Neutrophil (primary cell): ENCODE measurements around the gene ERICH6B.

ENCODE experiments used
- H3K27ac ChIP-seq: fragments of 200-600 bp; sonication (generic); 2 replicates; pipeline ENCODE4 v1.5.1; 2016; ENCODE audit warnings: mild to moderate bottlenecking, moderate library complexity
- H3K27me3 ChIP-seq: fragments of 200-600 bp; sonication (generic); 2 replicates; pipeline ENCODE4 v1.6.0; 2016; ENCODE audit warnings: mild to moderate bottlenecking
- H3K36me3 ChIP-seq: fragments of 200-600 bp; sonication (generic); 2 replicates; pipeline ENCODE4 v1.5.1; 2017
- H3K4me1 ChIP-seq, 2 experiments: fragments of 200-600 bp in 1 of 2; sonication (generic) in 1 of 2; 1 replicate in 1 of 2; 2 replicates in 1 of 2; pipeline versions ENCODE4 v1.5.1 to v1.6.1; 2013 to 2016; ENCODE audit warnings: low read depth in 1 of 2, low read length in 1 of 2, mild to moderate bottlenecking in 1 of 2, moderate library complexity in 1 of 2; ENCODE audit not compliant: control insufficient read depth in 1 of 2, insufficient read depth in 1 of 2
- H3K4me3 ChIP-seq, 2 experiments: fragments of 200-600 bp in 1 of 2; sonication (generic) in 1 of 2; 1 replicate in 1 of 2; 2 replicates in 1 of 2; pipeline ENCODE4 v1.5.1; 2013 to 2016; ENCODE audit warnings: low read depth in 1 of 2, low read length in 1 of 2, mild to moderate bottlenecking in 1 of 2, moderate library complexity in 1 of 2
- H3K9me3 ChIP-seq: fragments of 200-600 bp; sonication (generic); 2 replicates; pipeline ENCODE4 v1.5.1; 2016
- CTCF ChIP-seq: fragments of 200-600 bp; sonication (generic); IDR thresholded peaks from 2 replicates; pipeline ENCODE4 v1.5.1; 2016; ENCODE audit warnings: antibody characterized with exemption

ERICH6B gene

DNA sequence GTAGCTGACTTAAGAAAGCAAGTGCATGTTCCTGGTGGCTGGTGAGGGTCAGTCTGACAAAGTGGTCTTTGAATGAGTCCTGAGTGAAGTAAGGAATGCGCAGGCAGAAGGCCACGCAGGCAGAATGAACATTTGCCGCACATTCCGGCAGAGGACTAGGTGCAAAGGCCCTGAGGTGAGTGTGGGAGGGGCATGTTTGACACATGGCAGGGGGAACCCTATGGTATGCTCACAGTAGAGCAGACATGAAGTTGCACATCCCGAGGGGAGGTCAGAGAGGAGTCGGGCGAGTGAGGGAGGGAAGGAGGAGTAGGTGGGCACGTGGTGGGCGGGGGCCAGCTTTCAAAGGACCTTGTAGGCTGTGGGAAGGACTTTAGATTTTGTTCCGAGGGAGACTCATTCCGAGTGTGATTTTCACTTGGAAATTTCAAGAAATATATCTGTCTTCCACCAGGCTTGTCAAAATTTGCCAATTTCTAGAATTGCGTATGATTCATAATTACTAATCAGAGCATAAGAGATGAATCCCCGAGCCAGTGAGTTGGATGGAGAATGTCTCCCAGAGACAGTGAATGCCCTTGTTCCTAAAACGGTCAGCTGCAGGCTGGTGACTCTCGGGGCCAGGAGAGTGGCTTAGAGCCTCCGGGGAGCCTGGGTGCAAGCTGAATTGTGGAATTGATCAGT, 40.3 kb downstream of the ERICH6B start:
- no peak for TF ChIP-seq CTCF
- no peaks in the 10 kb centered on the region for H3K36me3 ChIP-seq
- no peak overlapping the region for H3K27ac ChIP-seq
- peaks cover 12% of the 10 kb centered on the region for H3K27me3 ChIP-seq
- no peaks in the 10 kb centered on the region for H3K4me1 ChIP-seq
- no peak overlapping the region for H3K4me3 ChIP-seq
- no peaks in the 10 kb centered on the region for H3K9me3 ChIP-seq

GRCh38 chr13:45565331-45565730, 50.2 kb downstream of the ERICH6B start:
- TF ChIP-seq CTCF: no peak
- Histone ChIP-seq H3K36me3 (no peaks in the 10 kb centered on the region), H3K9me3 (no peaks in the 10 kb centered on the region), H3K27me3 (no peaks in the 10 kb centered on the region), H3K27ac (no peak overlapping the region), H3K4me3 (no peak overlapping the region), H3K4me1 (no peaks in the 10 kb centered on the region)

DNA sequence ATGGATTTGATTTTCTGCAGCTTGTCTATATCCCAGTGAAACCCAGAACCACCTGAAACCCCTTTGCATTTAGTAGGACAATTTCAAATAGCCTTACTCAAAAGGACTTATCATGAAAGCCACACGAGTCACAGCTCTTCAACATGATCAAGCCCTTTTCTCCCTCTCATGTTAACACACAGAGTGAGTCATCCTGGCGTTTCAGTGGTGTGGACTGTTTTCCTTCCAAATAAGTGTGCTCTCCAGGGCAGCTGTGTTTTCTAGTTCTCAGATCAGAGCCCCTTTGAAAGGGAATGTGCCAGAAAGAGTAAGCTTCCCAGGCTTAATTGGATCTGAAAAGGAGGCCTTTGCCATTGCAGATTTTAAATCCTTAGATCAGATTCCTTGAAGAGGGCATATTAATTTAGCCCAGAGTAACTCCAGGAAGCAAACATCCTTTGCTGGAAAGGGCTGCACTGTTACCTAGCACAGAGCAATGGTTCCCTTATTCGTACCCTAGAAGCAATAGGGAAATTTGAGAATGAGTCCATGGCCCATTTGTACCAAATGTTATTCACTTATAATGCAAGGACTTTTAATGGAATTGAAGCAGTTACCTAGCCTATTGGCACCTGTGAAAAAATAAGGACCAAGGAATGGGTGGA, 51.3 kb downstream of the ERICH6B start:
- H3K36me3 ChIP-seq: no peaks in the 10 kb centered on the region
- no peaks in the 10 kb centered on the region for H3K27me3 ChIP-seq
- H3K4me3 ChIP-seq: no peak overlapping the region
- no peaks in the 10 kb centered on the region for H3K4me1 ChIP-seq
- H3K27ac ChIP-seq: no peak overlapping the region
- TF ChIP-seq CTCF: no peak
- no peaks in the 10 kb centered on the region for H3K9me3 ChIP-seq

DNA sequence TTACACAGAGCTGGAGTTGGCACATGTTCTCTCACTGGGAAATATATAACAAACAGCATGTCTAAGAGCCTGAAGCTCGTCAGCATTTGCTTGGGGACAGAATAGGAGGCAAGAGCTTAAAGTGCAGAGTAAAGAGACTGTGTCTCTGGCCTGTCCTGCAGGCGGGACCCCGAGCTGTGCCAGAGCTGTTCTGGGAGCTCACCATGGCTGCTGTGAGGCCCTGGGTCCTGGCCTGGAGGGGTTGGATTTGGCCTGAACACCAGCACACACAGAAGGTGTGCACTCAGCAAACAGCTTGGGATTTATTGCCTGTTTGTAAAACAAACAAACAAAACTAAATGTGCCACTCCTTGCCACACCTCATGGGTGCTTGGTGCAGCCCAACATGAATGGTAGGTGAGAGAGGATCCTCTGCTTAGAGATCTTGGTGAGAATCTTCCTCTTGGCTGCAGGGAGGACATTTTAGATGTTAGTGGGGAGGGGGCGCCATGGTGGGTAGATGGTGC, 60.9 kb downstream of the ERICH6B start:
- Histone ChIP-seq H3K27me3 (peaks cover 10% of the 10 kb centered on the region), H3K36me3 (no peaks in the 10 kb centered on the region), H3K4me3 (no peak overlapping the region), H3K9me3 (no peaks in the 10 kb centered on the region), H3K27ac (no peak overlapping the region), H3K4me1 (no peaks in the 10 kb centered on the region)
- TF ChIP-seq CTCF: no peak

- H3K4me1 ChIP-seq: no peaks in the 10 kb centered on the region
- H3K4me3 ChIP-seq: no peak overlapping the region
- H3K27me3 ChIP-seq: peaks cover 19% of the 10 kb centered on the region
- H3K9me3 ChIP-seq: no peaks in the 10 kb centered on the region
- TF ChIP-seq CTCF: no peak
- H3K27ac ChIP-seq: no peak overlapping the region
- no peaks in the 10 kb centered on the region for H3K36me3 ChIP-seq
These were observed 67.3 kb downstream of the ERICH6B start for GRCh38 chr13:45548281-45548680.
